GM23338 (cell line): ENCODE data around the gene DPP10. TPM values are rescaled to one million over a fixed set of nuclear protein-coding genes. Genes with fewer than 3 reads are reported as not detected.
A peak's percentile ranks its signal among the peaks of the same experiment; 100 is the strongest.

ENCODE experiments used
- ATAC-seq: fragments of 200-7000 bp; cut with Tn5 transposase; 3 replicates; pipeline ENCODE4 v1.9.1; 2020
- DNase-seq: peaks from one replicate; pipeline ENCODE4 v3.0.0-alpha.2; 2015; ENCODE audit warnings: low spot score
- H2AFZ ChIP-seq: fragments of 200-600 bp; sonication (generic); 2 replicates; pipeline ENCODE4 v1.8.0; 2016; ENCODE audit warnings: antibody characterized with exemption, mild to moderate bottlenecking, moderate library complexity
- H3F3A ChIP-seq: fragments of 200-600 bp; sonication (generic); replicated peaks from 2 replicates; pipeline ENCODE4 v1.8.0; 2017; ENCODE audit warnings: antibody characterized with exemption, mixed run types, low read depth
- H3K27ac ChIP-seq: fragments of 200-600 bp; sonication (generic); 2 replicates; pipeline ENCODE4 v1.6.1; 2016; ENCODE audit warnings: low read depth
- H3K27me3 ChIP-seq: fragments of 200-600 bp; sonication (generic); 2 replicates; pipeline ENCODE4 v1.8.0; 2016; ENCODE audit warnings: mild to moderate bottlenecking, mixed run types, moderate library complexity; ENCODE audit not compliant: insufficient read depth
- H3K36me3 ChIP-seq: fragments of 200-600 bp; sonication (generic); 2 replicates; pipeline ENCODE4 v1.8.0; 2016; ENCODE audit warnings: mild to moderate bottlenecking; ENCODE audit not compliant: insufficient read depth
- H3K4me1 ChIP-seq: fragments of 200-600 bp; sonication (generic); 2 replicates; pipeline ENCODE4 v1.8.0; 2016; ENCODE audit warnings: mild to moderate bottlenecking, moderate library complexity; ENCODE audit not compliant: insufficient read depth
- H3K4me2 ChIP-seq: fragments of 200-600 bp; sonication (generic); 2 replicates; pipeline ENCODE4 v1.7.1; 2017; ENCODE audit warnings: mixed run types
- H3K4me3 ChIP-seq: fragments of 200-600 bp; sonication (generic); 2 replicates; pipeline ENCODE4 v1.6.1; 2016; ENCODE audit warnings: mixed run types
- H3K79me2 ChIP-seq: fragments of 200-600 bp; sonication (generic); replicated peaks from 2 replicates; pipeline ENCODE4 v1.8.0; 2017; ENCODE audit warnings: mild to moderate bottlenecking; ENCODE audit not compliant: insufficient read depth
- H3K9me2 ChIP-seq: fragments of 200-600 bp; sonication (generic); 2 replicates; pipeline ENCODE4 v1.8.0; 2017; ENCODE audit not compliant: insufficient read depth
- H4K20me1 ChIP-seq: fragments of 200-600 bp; sonication (generic); replicated peaks from 2 replicates; pipeline ENCODE4 v1.8.0; 2017; ENCODE audit warnings: mild to moderate bottlenecking; ENCODE audit not compliant: insufficient read depth
- H3K27ac Mint-ChIP-seq: 2 replicates; pipeline ENCODE4 v1.8.0; 2020; ENCODE audit warnings: inconsistent platforms, mild to moderate bottlenecking, moderate library complexity, mixed read lengths
- H3K27me3 Mint-ChIP-seq: 3 replicates; pipeline ENCODE4 v1.8.0; 2022; ENCODE audit warnings: low read depth, mild to moderate bottlenecking, moderate library complexity, mixed read lengths, inconsistent platforms; ENCODE audit not compliant: insufficient read depth, poor library complexity
- H3K36me3 Mint-ChIP-seq: 3 replicates; pipeline ENCODE4 v1.8.0; 2021; ENCODE audit warnings: low read depth, mild to moderate bottlenecking, inconsistent platforms, moderate library complexity, mixed read lengths
- H3K4me1 Mint-ChIP-seq: 3 replicates; pipeline ENCODE4 v1.8.0; 2020; ENCODE audit warnings: mild to moderate bottlenecking, inconsistent platforms, mixed read lengths
- H3K4me3 Mint-ChIP-seq: 3 replicates; pipeline ENCODE4 v1.8.0; 2021; ENCODE audit warnings: moderate library complexity, mild to moderate bottlenecking, inconsistent platforms, mixed read lengths
- H3K9me3 Mint-ChIP-seq: 3 replicates; pipeline ENCODE4 v1.8.0; 2020; ENCODE audit warnings: moderate library complexity, mild to moderate bottlenecking, inconsistent platforms, mixed read lengths
- CREB1 ChIP-seq: fragments of 250-450 bp; sonication (Bioruptor Pico); IDR thresholded peaks from 2 replicates; pipeline ENCODE4 v1.5.0; 2020; ENCODE audit warnings: low read depth, mild to moderate bottlenecking, moderate library complexity
- POLR2AphosphoS5 ChIP-seq: IDR thresholded peaks from 2 replicates; pipeline ENCODE4 v1.6.1; 2016; ENCODE audit warnings: antibody characterized with exemption, low read depth
- STAT1 ChIP-seq: IDR thresholded peaks from one replicate; pipeline ENCODE4 v1.6.1; 2016; ENCODE audit warnings: antibody characterized with exemption; ENCODE audit not compliant: unreplicated experiment
- ZNF462 ChIP-seq: fragments of 250-450 bp; sonication (Bioruptor Pico); IDR thresholded peaks from 2 replicates; pipeline ENCODE4 v1.5.0; 2020; ENCODE audit warnings: mild to moderate bottlenecking, moderate library complexity
- polyA plus RNA-seq: library from polyadenylated mRNA; unstranded; fragments of >200 nt; fragmentation: Nextera tagmentation; extraction: Ambion mirVana; gene quantifications from 2 replicates; pipeline ENCODE4 v1.2.1, GENCODE V29; 2016
- total RNA-seq: library from RNA; depleted of rRNA; stranded (reverse); fragments of >200 nt; shearing (Covaris generic); gene quantifications from 2 replicates; pipeline ENCODE4 v1.2.3, GENCODE V29; 2014
- TF ChIP-seq, protein P1 (sequence below): IDR thresholded peaks from one replicate; pipeline ENCODE4 v1.6.1; 2018; ENCODE audit warnings: antibody characterized with exemption; ENCODE audit not compliant: unreplicated experiment

The DPP10 gene
- total and polyA plus RNA-seq, 2 experiments from 2014 or later = 3.6 to 14.8 TPM

GRCh38 chr2:114752425-114752824 lies 310.0 kb downstream of the DPP10 start (continued):
- TF ChIP-seq, protein P1, sequence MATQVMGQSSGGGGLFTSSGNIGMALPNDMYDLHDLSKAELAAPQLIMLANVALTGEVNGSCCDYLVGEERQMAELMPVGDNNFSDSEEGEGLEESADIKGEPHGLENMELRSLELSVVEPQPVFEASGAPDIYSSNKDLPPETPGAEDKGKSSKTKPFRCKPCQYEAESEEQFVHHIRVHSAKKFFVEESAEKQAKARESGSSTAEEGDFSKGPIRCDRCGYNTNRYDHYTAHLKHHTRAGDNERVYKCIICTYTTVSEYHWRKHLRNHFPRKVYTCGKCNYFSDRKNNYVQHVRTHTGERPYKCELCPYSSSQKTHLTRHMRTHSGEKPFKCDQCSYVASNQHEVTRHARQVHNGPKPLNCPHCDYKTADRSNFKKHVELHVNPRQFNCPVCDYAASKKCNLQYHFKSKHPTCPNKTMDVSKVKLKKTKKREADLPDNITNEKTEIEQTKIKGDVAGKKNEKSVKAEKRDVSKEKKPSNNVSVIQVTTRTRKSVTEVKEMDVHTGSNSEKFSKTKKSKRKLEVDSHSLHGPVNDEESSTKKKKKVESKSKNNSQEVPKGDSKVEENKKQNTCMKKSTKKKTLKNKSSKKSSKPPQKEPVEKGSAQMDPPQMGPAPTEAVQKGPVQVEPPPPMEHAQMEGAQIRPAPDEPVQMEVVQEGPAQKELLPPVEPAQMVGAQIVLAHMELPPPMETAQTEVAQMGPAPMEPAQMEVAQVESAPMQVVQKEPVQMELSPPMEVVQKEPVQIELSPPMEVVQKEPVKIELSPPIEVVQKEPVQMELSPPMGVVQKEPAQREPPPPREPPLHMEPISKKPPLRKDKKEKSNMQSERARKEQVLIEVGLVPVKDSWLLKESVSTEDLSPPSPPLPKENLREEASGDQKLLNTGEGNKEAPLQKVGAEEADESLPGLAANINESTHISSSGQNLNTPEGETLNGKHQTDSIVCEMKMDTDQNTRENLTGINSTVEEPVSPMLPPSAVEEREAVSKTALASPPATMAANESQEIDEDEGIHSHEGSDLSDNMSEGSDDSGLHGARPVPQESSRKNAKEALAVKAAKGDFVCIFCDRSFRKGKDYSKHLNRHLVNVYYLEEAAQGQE = no peak
- TF ChIP-seq STAT1 (no peak), POLR2AphosphoS5 (no peak)

DNA sequence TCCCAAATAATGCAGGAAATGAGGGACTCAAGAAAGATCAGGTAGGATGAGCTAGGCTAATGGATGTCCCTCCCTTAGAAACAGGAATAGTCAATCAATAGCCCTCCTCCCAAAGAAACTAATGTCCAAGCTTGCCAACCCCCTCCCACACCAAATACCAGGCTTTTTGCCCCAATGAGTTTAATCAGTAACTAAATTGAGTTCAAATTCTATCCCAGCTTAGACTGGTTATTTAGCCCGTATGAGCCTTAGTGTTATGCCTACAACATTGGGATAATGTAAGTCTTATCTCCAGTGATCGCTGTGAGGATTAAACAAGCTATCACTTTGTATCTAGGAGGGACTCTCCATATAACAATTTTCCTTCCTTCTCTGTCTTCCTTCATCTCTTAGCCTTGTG lies 310.7 kb downstream of the DPP10 start:
- TF ChIP-seq CREB1 (CRISPR knock-in tag) (no peak), ZNF462 (no peak)
- no peak overlapping the region for H3K4me3 Mint-ChIP-seq
- no peak for ATAC-seq
- Histone ChIP-seq H3K36me3 (no peaks in the 10 kb centered on the region), H2AFZ (0 out of 2 replicates have a peak overlapping the region, but pooled peaks have one; percentile 38), H4K20me1 (no peaks in the 10 kb centered on the region), H3K9me2 (no peaks in the 10 kb centered on the region), H3K79me2 (no peaks in the 10 kb centered on the region), H3K27me3 (no peaks in the 10 kb centered on the region), H3K4me2 (no peak overlapping the region), H3K4me1 (no peaks in the 10 kb centered on the region), H3K27ac (no peak overlapping the region), H3F3A (no peaks in the 10 kb centered on the region), H3K4me3 (no peak overlapping the region)
- peaks cover 2% of the 10 kb centered on the region for H3K27me3 Mint-ChIP-seq
- DNase-seq = no peak
- no peaks in the 10 kb centered on the region for H3K36me3 Mint-ChIP-seq
- no peak overlapping the region for H3K27ac Mint-ChIP-seq
- peaks cover 13% of the 10 kb centered on the region for H3K9me3 Mint-ChIP-seq
- no peaks in the 10 kb centered on the region for H3K4me1 Mint-ChIP-seq
